DMS114 treated with DMSO at 0.1 percent for 48 hours (cell line): ENCODE results near the gene ABHD8.

ENCODE experiments used
- DNase-seq: peaks from one replicate; lab custom pipeline; 2025; ENCODE audit not compliant: unreplicated experiment; lab: John Stamatoyannopoulos, UW

Gene ABHD8

GRCh38 chr19:17321655-17322489 lies 18.6 kb upstream of the ABHD8 start:
- no peak for DNase-seq

GRCh38 chr19:17320435-17320834 lies 17.2 kb upstream of the ABHD8 start:
- no peak for DNase-seq

GRCh38 chr19:17319473-17320238 lies 16.4 kb upstream of the ABHD8 start:
- no peak for DNase-seq

- no peak for DNase-seq
These were observed 15.7 kb upstream of the ABHD8 start for GRCh38 chr19:17318966-17319365.

- no peak for DNase-seq
These were observed 10.9 kb upstream of the ABHD8 start for GRCh38 chr19:17314007-17314593.

GRCh38 chr19:17312189-17313113 lies 9.2 kb upstream of the ABHD8 start:
- DNase-seq: no peak

GRCh38 chr19:17311455-17312188 lies 8.4 kb upstream of the ABHD8 start:
- DNase-seq: no peak

GRCh38 chr19:17309965-17310461 lies 6.8 kb upstream of the ABHD8 start:
- DNase-seq: no peak

GRCh38 chr19:17309198-17309964 lies 6.2 kb upstream of the ABHD8 start, which contains the start of gene DDA1:
DDA1 (plus strand) TSS chr19:17309563; CDS start chr19:17309655, 92 bp downstream.
- peak; percentile 99 for DNase-seq

GRCh38 chr19:17307876-17308377 lies 4.7 kb upstream of the ABHD8 start:
- DNase-seq: no peak

- peak; percentile 59 for DNase-seq
These were observed 3.1 kb upstream of the ABHD8 start for GRCh38 chr19:17306285-17306714.

GRCh38 chr19:17305517-17306284 lies 2.5 kb upstream of the ABHD8 start, which contains the start of gene MRPL34:
MRPL34 (plus strand) TSS chr19:17305872; CDS start chr19:17305893, 21 bp downstream.
- DNase-seq: peak; percentile 98

GRCh38 chr19:17305216-17305516 lies 1.9 kb upstream of the ABHD8 start:
- DNase-seq: no peak

- no peak for DNase-seq
These were observed 1.4 kb upstream of the ABHD8 start for GRCh38 chr19:17304386-17305215.

GRCh38 chr19:17303940-17304267 lies 679 bp upstream of the ABHD8 start:
- no peak for DNase-seq

- no peak for DNase-seq
These were observed 646 bp downstream of the ABHD8 start for GRCh38 chr19:17302391-17303166.
